GM21423 (cell line): ENCODE results near the gene ADGRG1.
"Not testable (repeated sequence)": the region's sequence is repeated elsewhere in the genome, so short reads cannot be mapped to it uniquely, and the experiment has no call there.

ENCODE experiments used
- ATAC-seq: cut with Tn5 transposase; IDR thresholded peaks from one replicate; pipeline ENCODE4 v1.9.1; 2021; ENCODE audit warnings: mild to moderate bottlenecking, moderate library complexity; ENCODE audit not compliant: unreplicated experiment

The ADGRG1 gene

DNA sequence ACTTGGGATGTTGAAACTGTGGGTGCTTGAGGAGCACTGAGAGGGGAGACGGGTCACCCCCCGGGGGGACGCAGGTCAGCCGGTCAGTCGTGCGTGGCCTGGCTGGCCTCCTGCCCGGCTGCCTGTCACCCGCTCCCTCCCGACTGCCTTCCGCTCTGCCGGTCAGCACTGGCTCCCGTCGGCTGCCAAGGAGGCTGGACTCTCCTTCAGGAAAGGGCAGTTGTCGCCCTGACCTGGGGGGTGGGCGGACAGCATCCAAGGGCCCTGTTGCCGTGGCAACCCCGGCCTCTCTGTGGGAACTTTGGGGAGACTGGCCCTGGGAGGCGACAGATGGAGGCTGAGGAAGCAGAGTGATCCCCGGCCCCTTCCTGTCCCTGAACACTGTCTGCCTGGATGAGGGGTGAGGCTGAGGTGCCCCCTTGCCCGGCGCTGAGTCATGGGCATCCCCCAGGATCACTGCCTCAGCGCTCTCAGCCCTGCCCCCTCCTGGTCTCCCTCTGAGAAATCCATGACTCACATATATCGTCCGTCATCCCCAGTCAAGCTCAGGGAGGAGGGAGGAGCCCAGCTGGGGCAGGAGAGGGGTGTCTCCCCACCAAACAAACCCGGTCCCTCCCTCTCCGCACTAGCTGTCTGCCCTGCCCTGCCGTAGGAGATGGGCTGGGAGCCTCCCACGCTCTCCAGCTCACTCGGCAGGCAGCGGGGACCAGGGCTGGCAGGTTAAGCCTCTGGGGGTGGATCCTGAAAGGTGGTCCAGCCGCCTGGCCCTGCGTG is at the start of gene ADGRG1:
TSS of gene ADGRG1 (plus strand) at position 623 of the 774 bp plus-strand sequence. CDS start 21,658 bp downstream, outside the sequence.
- no peak for ATAC-seq

- ATAC-seq: no peak
Observed at GRCh38 chr16:57579361-57579665, 49.1 kb upstream of the ADGRG1 start.

GRCh38 chr16:57585051-57585687 is 43.3 kb upstream of the ADGRG1 start:
- no peak for ATAC-seq

DNA sequence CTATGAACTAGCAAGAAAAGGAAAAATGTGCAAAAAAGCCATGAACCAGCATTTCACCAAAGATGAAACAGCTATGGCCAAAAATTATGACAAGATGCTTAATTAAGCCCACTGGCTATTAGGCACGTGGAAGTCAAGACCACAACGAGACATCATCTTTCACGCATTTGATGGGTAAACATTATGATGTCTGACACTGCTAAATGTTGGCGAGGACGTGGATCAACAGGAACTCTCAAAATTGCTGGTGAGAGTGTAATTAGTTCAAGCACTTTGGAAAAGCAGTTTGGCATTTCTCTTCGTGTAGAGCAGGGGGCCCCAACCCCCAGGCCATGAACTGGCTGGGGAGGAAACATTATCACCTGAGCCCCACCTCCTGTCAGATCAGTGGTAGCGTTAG is 39.6 kb upstream of the ADGRG1 start:
- ATAC-seq: no peak

GRCh38 chr16:57589374-57589773 is 39.1 kb upstream of the ADGRG1 start:
- no peak for ATAC-seq

DNA sequence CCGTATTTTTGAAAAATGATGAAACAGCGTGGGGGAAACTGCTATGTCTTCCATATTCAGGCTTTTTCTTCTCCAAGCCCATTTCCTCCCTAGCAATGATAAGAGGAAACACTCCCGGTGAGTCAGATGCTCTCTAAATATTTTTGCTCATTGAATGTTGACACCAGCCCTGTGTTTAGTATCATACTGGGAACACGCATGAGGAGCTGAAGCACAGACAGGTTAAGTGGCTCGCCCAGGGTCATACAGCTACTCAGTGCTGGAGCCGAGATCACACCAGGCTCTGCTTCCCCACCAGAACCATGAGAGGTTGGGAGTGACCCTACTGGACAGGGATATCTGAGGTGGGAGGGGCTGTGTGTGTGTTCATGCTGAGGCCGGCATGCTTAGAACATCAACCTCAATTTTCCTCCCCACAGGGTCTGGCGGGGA is 37.8 kb upstream of the ADGRG1 start:
- ATAC-seq: no peak

DNA sequence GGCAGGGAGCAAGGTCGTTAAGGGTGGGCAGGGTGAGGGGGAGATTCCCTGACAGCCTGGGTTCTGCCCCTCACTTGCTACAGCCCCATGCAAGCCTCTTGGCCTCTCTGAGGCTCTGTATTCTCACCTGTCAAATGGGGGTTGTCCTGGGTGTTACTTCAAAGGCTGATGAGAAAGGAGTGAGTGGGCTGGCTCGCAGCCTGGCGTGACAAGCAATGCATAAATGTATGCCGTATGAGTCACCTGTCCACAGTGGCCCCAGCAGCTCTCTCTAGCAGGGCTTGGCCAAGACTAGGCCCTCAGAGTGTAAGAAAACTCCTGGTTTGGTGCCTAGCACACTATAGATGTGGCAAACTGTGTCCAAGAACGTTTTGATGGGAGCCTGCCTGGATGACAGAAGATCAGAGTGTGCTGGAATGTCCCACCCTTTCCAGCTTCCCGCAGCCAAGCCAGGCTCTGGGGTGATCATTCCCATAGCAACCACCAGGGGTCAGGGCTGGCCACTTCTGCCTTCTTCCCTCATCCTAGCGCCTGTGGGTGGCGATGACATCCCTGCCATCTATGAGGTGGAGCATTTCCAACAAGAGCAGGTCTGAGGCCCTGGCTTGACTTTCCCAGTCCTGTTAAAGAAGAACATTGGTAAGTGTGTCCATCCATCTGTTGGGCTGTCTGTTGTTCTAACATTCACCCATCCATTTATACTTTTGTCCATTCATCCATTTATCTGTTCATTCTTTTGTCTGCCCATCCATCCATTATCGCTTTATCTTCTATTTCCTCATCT is 37.2 kb upstream of the ADGRG1 start:
- peak; percentile 55 for ATAC-seq

DNA sequence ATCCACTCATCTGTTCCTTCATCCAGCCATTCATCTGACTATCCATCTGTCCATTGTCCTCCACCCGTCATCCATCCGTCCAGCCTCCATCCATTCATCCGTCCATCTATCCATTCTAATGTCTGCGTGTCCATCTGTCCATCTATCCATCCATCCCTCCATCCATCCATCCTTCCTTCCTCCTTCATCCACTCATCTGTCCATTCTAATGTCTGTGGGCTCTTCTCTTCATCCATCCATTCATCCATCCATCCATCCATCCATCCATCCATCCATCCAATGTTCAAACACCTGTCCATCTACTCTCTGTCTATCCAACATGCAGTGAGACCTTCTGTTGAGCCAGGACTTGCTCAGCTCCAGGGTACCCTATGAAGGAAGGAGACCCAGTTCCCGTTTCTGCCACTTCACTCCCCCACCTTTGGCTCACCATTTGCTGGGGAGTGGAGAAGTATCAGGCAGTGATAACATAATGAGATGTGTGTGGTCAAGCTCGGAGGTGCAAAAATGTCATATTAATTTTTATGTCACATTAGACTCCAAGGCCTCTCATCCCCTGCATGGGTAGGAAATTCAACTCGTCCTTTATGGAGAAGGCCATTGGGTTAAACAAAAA is 36.5 kb upstream of the ADGRG1 start:
- no peak for ATAC-seq

DNA sequence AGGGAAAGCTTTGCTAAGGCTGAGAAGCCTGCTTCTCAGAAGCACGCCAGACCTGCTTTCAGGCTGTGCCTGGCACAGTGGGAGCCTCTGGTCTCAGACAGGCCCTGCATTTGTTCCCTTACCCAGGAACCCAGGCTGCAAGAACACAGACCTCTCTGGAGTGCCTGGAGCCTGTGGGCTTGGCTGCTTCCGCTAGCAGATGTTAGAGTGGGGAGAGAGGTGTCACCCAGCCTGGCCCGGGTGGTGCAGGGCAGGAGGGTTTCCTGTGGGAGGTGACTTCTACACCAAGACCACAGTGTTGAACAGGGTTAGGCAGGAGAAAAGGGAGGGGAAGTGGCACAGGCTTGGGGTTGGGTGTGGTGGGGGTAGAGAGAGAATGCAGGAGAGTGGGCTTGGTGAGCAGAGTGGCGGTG is 35.8 kb upstream of the ADGRG1 start:
- ATAC-seq: peak; percentile 61

GRCh38 chr16:57593021-57593420 is 35.4 kb upstream of the ADGRG1 start:
- no peak for ATAC-seq

DNA sequence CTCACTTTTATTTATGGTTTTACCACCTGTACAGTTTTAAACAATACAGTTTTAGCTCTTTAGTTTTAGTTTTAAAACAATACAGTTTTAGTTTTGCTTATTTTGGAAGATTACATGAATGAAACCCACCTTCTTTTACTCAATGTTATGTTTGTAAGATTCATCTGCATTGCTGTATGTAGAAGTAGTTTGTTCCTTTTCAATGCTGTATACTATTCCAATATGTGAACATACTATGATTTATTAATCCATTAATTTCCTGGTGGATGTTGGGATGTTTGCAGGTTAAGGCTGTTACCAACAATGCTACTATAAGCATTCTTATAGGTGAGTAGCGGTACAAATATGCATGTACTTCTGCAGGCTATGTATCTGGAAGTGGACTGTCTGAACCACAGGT is 34.4 kb upstream of the ADGRG1 start:
- no peak for ATAC-seq

- ATAC-seq: no peak
Observed at GRCh38 chr16:57594531-57595031, 33.8 kb upstream of the ADGRG1 start.

DNA sequence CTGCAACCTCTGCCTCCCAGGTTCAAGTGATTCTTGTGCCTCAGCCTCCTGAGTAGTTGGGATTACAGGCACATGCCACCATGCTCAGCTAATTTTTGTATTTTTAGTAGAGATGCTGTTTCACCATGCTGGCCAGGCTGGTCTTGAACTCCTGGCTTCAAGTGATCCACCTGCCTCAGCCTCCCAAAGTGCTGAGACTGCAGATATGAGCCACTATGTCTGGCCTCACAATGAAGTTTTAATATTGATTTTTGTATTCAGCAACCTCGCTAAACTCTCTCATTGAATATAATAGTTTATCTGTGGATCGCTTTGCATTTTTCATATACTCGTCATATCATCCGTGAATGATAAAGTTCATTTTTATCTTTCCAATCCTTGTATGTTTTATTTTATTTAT is 32.2 kb upstream of the ADGRG1 start:
- not testable (repeated sequence) for ATAC-seq

- ATAC-seq: no peak
Observed at GRCh38 chr16:57598437-57598836, 30.0 kb upstream of the ADGRG1 start.

DNA sequence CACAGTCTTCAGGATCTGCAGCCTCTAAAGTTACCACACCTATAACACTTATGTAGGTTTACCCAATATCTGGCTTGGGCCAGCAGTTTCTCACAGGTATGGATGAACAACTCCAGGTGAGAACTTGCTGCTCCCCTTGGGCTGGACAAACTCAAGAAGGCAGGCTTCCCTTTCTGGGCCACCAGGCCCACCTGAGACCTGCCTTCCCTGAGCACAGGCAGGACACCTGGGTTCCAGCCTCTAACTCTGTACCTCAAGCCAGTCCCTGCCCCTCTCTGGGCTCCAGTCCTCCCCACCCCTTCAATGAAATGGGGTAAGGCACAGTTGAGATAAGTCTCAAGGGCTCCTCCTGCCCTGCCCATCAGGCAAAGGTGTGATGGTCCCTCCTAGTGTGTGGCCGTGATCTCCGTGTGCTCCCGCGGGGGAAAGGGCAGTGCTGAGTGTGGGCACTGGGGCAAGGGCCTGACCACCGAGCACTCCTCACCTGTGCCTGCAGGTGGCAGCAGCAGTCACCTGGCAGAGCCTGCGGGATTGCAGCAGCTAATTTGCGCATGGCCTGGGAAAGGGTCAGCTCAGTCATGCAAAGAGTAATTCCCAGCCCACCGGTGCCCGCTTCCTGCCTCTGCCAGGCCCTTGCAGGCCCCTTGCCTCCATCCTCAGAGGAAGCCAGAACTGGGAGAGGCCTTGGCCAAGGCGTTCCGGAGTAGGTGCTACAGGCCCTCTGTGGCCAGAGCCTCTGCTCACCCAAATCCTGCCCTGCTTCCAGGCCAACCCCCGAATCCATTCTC is 28.2 kb upstream of the ADGRG1 start:
- ATAC-seq: no peak

DNA sequence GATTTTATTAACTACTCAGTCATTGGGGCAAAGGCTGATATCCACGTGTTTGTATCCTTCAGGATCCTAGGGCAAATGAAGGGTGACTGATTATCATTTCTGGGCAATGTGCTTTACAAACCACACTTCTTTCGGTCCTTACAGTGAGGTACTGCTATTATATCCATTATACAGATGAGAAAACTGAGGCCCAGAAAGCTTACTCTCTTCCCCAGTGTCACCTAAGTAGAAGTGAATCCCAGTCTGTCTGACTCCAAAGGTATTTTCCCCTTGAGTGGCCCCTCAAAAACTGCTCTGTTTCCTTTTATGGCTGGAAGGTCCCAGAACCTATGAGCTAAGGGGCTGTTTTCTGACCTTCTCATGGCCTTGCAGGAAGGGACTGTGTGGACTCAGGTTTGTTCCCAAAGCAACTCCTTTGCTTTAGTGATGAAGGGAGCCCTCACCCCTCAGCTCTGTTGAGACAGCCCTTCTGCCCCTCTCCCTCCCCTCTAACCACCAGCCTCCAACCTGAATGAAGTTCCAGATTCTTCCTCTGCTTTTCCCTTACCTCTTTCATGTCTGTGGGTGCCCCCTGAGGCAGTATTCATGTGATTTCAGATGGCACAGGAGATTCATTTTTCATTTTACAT is 27.4 kb upstream of the ADGRG1 start:
- ATAC-seq: no peak

DNA sequence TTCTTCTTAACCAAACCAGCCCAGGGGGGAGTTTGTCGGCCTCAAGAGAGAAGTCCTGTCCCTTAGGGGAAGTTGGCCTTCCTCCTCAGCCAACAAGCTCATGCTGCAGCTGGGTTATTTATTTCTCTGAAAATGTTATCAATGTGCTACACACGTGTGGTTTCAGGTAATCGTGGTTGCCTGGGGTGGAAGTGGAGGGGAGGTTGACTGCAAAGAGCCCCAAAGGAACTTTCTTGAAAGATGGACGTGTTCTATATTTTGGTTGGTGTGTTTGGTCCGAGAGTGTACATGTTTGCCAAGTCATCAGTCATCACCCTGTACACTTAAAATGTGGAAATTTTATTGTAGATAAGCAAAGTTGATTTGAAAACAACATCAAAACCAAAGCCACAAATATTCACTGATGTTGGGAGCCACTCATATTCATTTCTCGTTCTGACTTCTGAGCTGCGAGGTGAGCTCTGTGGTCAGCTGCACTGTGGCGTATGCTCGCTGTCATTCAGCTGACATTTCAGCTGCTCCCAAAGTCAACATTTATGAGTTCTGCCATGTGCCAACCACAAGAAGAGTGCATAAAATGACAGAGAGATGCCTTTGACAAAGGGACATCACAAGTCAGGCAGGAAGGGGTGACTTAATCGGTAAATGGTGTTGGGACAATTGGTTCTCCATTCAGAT is 26.5 kb upstream of the ADGRG1 start:
- ATAC-seq: peak; percentile 77

- ATAC-seq: no peak
Observed at GRCh38 chr16:57603115-57604024, 25.1 kb upstream of the ADGRG1 start.
